Adrenal gland (tissue), 5 donors: ENCODE results near the gene SVIP.

Experiments used
- POLR2A ChIP-seq, 2 donors: fragments of 450-650 bp; IDR thresholded peaks; one replicate each; pipeline ENCODE4 v1.6.1; 2017; ENCODE audit warnings: antibody characterized with exemption in 2 of 2, mild to moderate bottlenecking in 2 of 2, moderate library complexity in 1 of 2
- TF ChIP-seq, protein P1 (sequence below), 6 experiments: fragments of 450-650 bp in 4 of 6; fragments of 200-600 bp in 2 of 6; sonication (generic) in 1 of 6; IDR thresholded peaks; 1 replicate in 5 of 6; 2 replicates in 1 of 6; pipeline versions ENCODE4 v1.5.1 to v1.8.0; 2016 to 2021; ENCODE audit warnings: antibody characterized with exemption in 6 of 6, mild to moderate bottlenecking in 2 of 6, moderate library complexity in 1 of 6
- donor health status: DM: no; HTN: no; CAD: no.

DNA sequence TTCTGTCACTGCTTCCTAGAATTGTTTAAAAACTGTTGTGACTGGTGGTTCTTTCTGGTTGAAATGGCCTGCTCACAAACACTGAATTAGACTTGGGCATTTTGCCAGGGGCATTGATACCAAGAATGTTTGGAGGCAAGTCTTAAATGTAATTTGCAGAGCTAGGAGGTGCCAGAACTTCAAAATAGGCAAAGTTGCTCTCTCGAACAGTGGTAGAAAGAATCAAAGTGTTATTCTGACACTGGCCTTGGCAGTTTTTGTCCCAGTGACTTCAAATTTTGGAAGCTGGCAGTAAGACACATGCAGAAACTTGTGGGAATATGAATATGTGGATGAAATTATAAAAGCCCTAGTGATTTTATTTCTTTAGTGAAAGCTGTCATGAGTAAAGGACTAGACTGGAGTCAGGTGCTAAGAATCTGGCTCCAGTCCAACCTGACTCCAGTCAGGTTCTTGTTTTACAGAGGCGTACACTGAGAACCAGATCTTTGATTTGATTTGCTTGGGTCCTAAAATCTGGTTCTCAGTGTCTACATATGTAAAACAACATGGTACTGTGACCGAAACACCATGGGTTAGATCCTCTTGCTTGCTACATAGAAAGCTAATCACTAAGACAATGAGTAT is 20.9 kb downstream of the SVIP start:
- TF ChIP-seq, protein P1, sequence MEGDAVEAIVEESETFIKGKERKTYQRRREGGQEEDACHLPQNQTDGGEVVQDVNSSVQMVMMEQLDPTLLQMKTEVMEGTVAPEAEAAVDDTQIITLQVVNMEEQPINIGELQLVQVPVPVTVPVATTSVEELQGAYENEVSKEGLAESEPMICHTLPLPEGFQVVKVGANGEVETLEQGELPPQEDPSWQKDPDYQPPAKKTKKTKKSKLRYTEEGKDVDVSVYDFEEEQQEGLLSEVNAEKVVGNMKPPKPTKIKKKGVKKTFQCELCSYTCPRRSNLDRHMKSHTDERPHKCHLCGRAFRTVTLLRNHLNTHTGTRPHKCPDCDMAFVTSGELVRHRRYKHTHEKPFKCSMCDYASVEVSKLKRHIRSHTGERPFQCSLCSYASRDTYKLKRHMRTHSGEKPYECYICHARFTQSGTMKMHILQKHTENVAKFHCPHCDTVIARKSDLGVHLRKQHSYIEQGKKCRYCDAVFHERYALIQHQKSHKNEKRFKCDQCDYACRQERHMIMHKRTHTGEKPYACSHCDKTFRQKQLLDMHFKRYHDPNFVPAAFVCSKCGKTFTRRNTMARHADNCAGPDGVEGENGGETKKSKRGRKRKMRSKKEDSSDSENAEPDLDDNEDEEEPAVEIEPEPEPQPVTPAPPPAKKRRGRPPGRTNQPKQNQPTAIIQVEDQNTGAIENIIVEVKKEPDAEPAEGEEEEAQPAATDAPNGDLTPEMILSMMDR (IDR thresholded peaks at IDR 0.05) = no peak
- TF ChIP-seq POLR2A (IDR thresholded peaks at IDR 0.05) = no peak
